Cardiac muscle cell (in vitro differentiated cells and primary cell): ENCODE data around the gene TRMT2B. TPM values are rescaled to one million over a fixed set of nuclear protein-coding genes. Genes with fewer than 3 reads are reported as not detected.
"Not testable (repeated sequence)": the region's sequence is repeated elsewhere in the genome, so short reads cannot be mapped to it uniquely, and the experiment has no call there.

ENCODE experiments used
- DNase-seq, 2 donors: peaks; one replicate each; pipeline versions ENCODE4 v3.0.0 to v3.0.0-alpha.2; 2010 to 2017; ENCODE audit warnings: low read depth in 1 of 2, low spot score in 1 of 2
- H3K27ac ChIP-seq: fragments of 200-600 bp; sonication (generic); 2 replicates; pipeline ENCODE4 v1.5.1; 2016
- H3K27me3 ChIP-seq: fragments of 200-600 bp; sonication (generic); 2 replicates; pipeline ENCODE4 v1.6.0; 2016; ENCODE audit warnings: control low read depth
- H3K36me3 ChIP-seq: fragments of 200-600 bp; sonication (generic); 2 replicates; pipeline ENCODE4 v1.5.1; 2016; ENCODE audit warnings: control low read depth
- H3K4me1 ChIP-seq: fragments of 200-600 bp; sonication (generic); 2 replicates; pipeline ENCODE4 v1.8.1; 2017; ENCODE audit warnings: low read depth, mild to moderate bottlenecking, mixed run types
- H3K4me3 ChIP-seq: fragments of 200-600 bp; sonication (generic); 2 replicates; pipeline ENCODE4 v1.5.1; 2016; ENCODE audit warnings: mild to moderate bottlenecking
- H3K9me3 ChIP-seq: fragments of 200-600 bp; sonication (generic); 2 replicates; pipeline ENCODE4 v1.5.1; 2017; ENCODE audit warnings: low read depth, mild to moderate bottlenecking, control low read depth
- CTCF ChIP-seq: IDR thresholded peaks from 2 replicates; pipeline ENCODE4 v1.5.1; 2012; ENCODE audit warnings: low read depth, mild to moderate bottlenecking, low read length
- polyA plus RNA-seq: library from polyadenylated mRNA; unstranded; fragments of >200 nt; fragmentation: Nextera tagmentation; extraction: Ambion mirVana; gene quantifications from 2 replicates; pipeline ENCODE4 v1.2.1, GENCODE V29; 2016
- total RNA-seq: library from RNA; depleted of rRNA; stranded (reverse); fragments of >200 nt; gene quantifications from 2 replicates; pipeline ENCODE4 v1.2.3, GENCODE V29; 2016

Gene TRMT2B
- total and polyA plus RNA-seq, 2 experiments from 2014 or later = 14.0 to 14.5 TPM

- H3K27ac ChIP-seq = no peak overlapping the region
Measured at GRCh38 chrX:100995469-100995868, 56.4 kb downstream of the TRMT2B start.

GRCh38 chrX:100994352-100995281 is 57.3 kb downstream of the TRMT2B start:
- H3K9me3 ChIP-seq = no peaks in the 10 kb centered on the region
- H3K36me3 ChIP-seq = no peaks in the 10 kb centered on the region
- no peak overlapping the region for H3K27ac ChIP-seq
- no peaks in the 10 kb centered on the region for H3K4me1 ChIP-seq
- TF ChIP-seq CTCF = no peak
- H3K27me3 ChIP-seq = no peaks in the 10 kb centered on the region
- peak in 1 of 2 donors; percentile 28 for DNase-seq
- no peak overlapping the region for H3K4me3 ChIP-seq

More at GRCh38 chrX:100995469-100995868, 56.4 kb downstream of the TRMT2B start:
- no peaks in the 10 kb centered on the region for H3K36me3 ChIP-seq
- H3K4me3 ChIP-seq = no peak overlapping the region
- no peaks in the 10 kb centered on the region for H3K9me3 ChIP-seq
- no peak for TF ChIP-seq CTCF
- DNase-seq = peak in 1 of 2 donors; percentile 44
- no peaks in the 10 kb centered on the region for H3K27me3 ChIP-seq
- H3K4me1 ChIP-seq = no peaks in the 10 kb centered on the region

- no peaks in the 10 kb centered on the region for H3K4me1 ChIP-seq
- no peaks in the 10 kb centered on the region for H3K36me3 ChIP-seq
- DNase-seq = no peak
- H3K27me3 ChIP-seq = no peaks in the 10 kb centered on the region
- no peaks in the 10 kb centered on the region for H3K9me3 ChIP-seq
- H3K27ac ChIP-seq = no peak overlapping the region
- H3K4me3 ChIP-seq = no peak overlapping the region
- no peak for TF ChIP-seq CTCF
Measured at GRCh38 chrX:100990139-100990538, 61.8 kb downstream of the TRMT2B start.

GRCh38 chrX:100984818-100985217 is 67.1 kb downstream of the TRMT2B start:
- Histone ChIP-seq H3K9me3 (no peaks in the 10 kb centered on the region), H3K4me3 (no peak overlapping the region), H3K27me3 (no peaks in the 10 kb centered on the region), H3K27ac (no peak overlapping the region), H3K4me1 (no peaks in the 10 kb centered on the region), H3K36me3 (no peaks in the 10 kb centered on the region)
- no peak for TF ChIP-seq CTCF
- no peak for DNase-seq

GRCh38 chrX:100981498-100981845 is 70.4 kb downstream of the TRMT2B start:
- H3K9me3 ChIP-seq, DNase-seq, H3K4me1 ChIP-seq, H3K27ac ChIP-seq, H3K27me3 ChIP-seq, H3K36me3 ChIP-seq, H3K4me3 ChIP-seq: not testable (repeated sequence)
